HepG2 (cell line): Measurements from ENCODE around the gene GP1BA. TPM values are rescaled to one million over a fixed set of nuclear protein-coding genes. Genes with fewer than 3 reads are reported as not detected.

Experiments
- ADNP ChIP-seq: sonication (generic); formaldehyde crosslinking; IDR thresholded peaks from 2 replicates; pipeline ENCODE4 v1.4.0; 2020; ENCODE audit warnings: missing genetic modification reagents
- ATF5 ChIP-seq: sonication (generic); formaldehyde crosslinking; IDR thresholded peaks from 2 replicates; pipeline ENCODE4 v1.4.0; 2020; ENCODE audit warnings: mild to moderate bottlenecking, low read depth, missing genetic modification reagents
- CENPT ChIP-seq: sonication (generic); formaldehyde crosslinking; IDR thresholded peaks from 2 replicates; pipeline ENCODE4 v1.8.0; 2022; ENCODE audit warnings: low read depth, mild to moderate bottlenecking, moderate library complexity, missing genetic modification reagents
- GATAD1 ChIP-seq: IDR thresholded peaks from 2 replicates; pipeline ENCODE4 v1.6.1; 2016; ENCODE audit warnings: missing genetic modification reagents, missing compliant biosample characterization
- HDAC1 ChIP-seq: sonication (generic); formaldehyde crosslinking; IDR thresholded peaks from 2 replicates; pipeline ENCODE4 v1.5.1; 2020; ENCODE audit warnings: mild to moderate bottlenecking, missing genetic modification reagents
- MED1 ChIP-seq: sonication (generic); formaldehyde crosslinking; IDR thresholded peaks from 2 replicates; pipeline ENCODE4 v1.4.0; 2020; ENCODE audit warnings: missing genetic modification reagents
- MIER2 ChIP-seq: IDR thresholded peaks from 2 replicates; pipeline ENCODE4 v1.6.1; 2016; ENCODE audit warnings: missing biosample characterization, missing genetic modification reagents
- NR2F6 ChIP-seq, 2 experiments: IDR thresholded peaks; 2 replicates each; pipeline ENCODE4 v1.6.1; 2016; ENCODE audit warnings: antibody characterized with exemption in 1 of 2, mild to moderate bottlenecking in 1 of 2
- POLR2G ChIP-seq: fragments of 200-400 bp; formaldehyde crosslinking; IDR thresholded peaks from 2 replicates; pipeline ENCODE4 v1.6.1; 2018; ENCODE audit warnings: mild to moderate bottlenecking, low read depth, low read length, moderate library complexity
- RARA ChIP-seq: IDR thresholded peaks from 2 replicates; pipeline ENCODE4 v1.6.1; 2016; ENCODE audit warnings: missing genetic modification reagents, missing compliant biosample characterization
- TBX2 ChIP-seq: sonication (generic); formaldehyde crosslinking; IDR thresholded peaks from 2 replicates; pipeline ENCODE4 v1.5.0; 2020; ENCODE audit warnings: missing genetic modification reagents, mild to moderate bottlenecking, borderline replicate concordance
- TGIF2 ChIP-seq: IDR thresholded peaks from 2 replicates; pipeline ENCODE4 v1.6.1; 2016; ENCODE audit warnings: control low read depth, missing compliant biosample characterization
- YEATS2 ChIP-seq: sonication (generic); formaldehyde crosslinking; IDR thresholded peaks from 2 replicates; pipeline ENCODE4 v1.4.0; 2020; ENCODE audit warnings: missing genetic modification reagents, borderline replicate concordance
- ZBTB2 ChIP-seq: sonication (generic); formaldehyde crosslinking; IDR thresholded peaks from 2 replicates; pipeline ENCODE4 v1.8.0; 2022; ENCODE audit warnings: low read depth, missing genetic modification reagents
- ZNF562 ChIP-seq: sonication (generic); formaldehyde crosslinking; IDR thresholded peaks from 2 replicates; pipeline ENCODE4 v1.8.0; 2022; ENCODE audit warnings: missing genetic modification reagents, borderline replicate concordance
- polyA plus RNA-seq, 8 experiments: library from polyadenylated mRNA; depleted of rRNA in 3 of 8; stranded (reverse) in 7 of 8; unstranded in 1 of 8; fragments of >200 nt; fragmentation: Illumina TruSeq in 4 of 8; extraction: Trizol in 4 of 8; gene quantifications; 2 replicates each; pipeline versions ENCODE4 v1.2.1 to v1.2.3, GENCODE V29; 2011 to 2016; ENCODE audit warnings: low read depth in 4 of 8, missing spikeins in 1 of 8, mixed read lengths in 1 of 8; ENCODE audit not compliant: insufficient read depth in 1 of 8
- total RNA-seq, 5 experiments: library from RNA; depleted of rRNA; stranded (reverse); fragments of >200 nt; fragmentation: Illumina TruSeq; extraction: Trizol; gene quantifications; 2 replicates each; pipeline ENCODE4 v1.2.3, GENCODE V29; 2016; ENCODE audit warnings: low read depth in 1 of 5
- TF ChIP-seq, protein P1 (sequence below): sonication (generic); formaldehyde crosslinking; conservative IDR thresholded peaks from 2 replicates; pipeline ENCODE4 v1.4.0; 2020; ENCODE audit warnings: missing genetic modification reagents
- TF ChIP-seq, protein P2 (sequence below): sonication (generic); formaldehyde crosslinking; IDR thresholded peaks from 2 replicates; pipeline ENCODE4 v1.5.0; 2020; ENCODE audit warnings: missing genetic modification reagents
- TF ChIP-seq, protein P3 (sequence below): sonication (generic); formaldehyde crosslinking; IDR thresholded peaks from 2 replicates; pipeline ENCODE4 v1.5.0; 2020; ENCODE audit warnings: missing genetic modification reagents

The GP1BA gene
- total and polyA plus RNA-seq, 2 of the 13 experiments (the other 11 are each of a cell fraction or from before 2014, with no cell fraction given), result not detected

GRCh38 chr17:4908711-4909496 is 23.2 kb upstream of the GP1BA start (continued):
- TF ChIP-seq MED1 (0 out of 2 replicates have a peak, but pooled peaks have one; percentile 52), TBX2 (CRISPR knock-in tag) (0 out of 2 replicates have a peak, but pooled peaks have one; percentile 9), CENPT (no peak), TGIF2 (CRISPR knock-in tag) (0 out of 2 replicates have a peak, but pooled peaks have one; percentile 38), ZBTB2 (0 out of 2 replicates have a peak, but pooled peaks have one; percentile 29), POLR2G (no peak), ATF5 (no peak), NR2F6 (IDR thresholded peaks at IDR 0.05) (no peak), NR2F6 (CRISPR knock-in tag; IDR thresholded peaks at IDR 0.05) (peak; percentile 35; the same call in 1 of the 2 replicates), GATAD1 (peak; percentile 49; the same call in 1 of the 2 replicates), ZNF562 (no peak), MIER2 (CRISPR knock-in tag) (0 out of 2 replicates have a peak, but pooled peaks have one; percentile 16), YEATS2 (CRISPR knock-in tag) (peak; percentile 30; the same call in 1 of the 2 replicates), HDAC1 (CRISPR knock-in tag) (0 out of 2 replicates have a peak, but pooled peaks have one; percentile 32), ADNP (CRISPR knock-in tag) (0 out of 2 replicates have a peak, but pooled peaks have one; percentile 39), RARA (peak; percentile 18; the same call in 1 of the 2 replicates)
- TF ChIP-seq, protein P1, sequence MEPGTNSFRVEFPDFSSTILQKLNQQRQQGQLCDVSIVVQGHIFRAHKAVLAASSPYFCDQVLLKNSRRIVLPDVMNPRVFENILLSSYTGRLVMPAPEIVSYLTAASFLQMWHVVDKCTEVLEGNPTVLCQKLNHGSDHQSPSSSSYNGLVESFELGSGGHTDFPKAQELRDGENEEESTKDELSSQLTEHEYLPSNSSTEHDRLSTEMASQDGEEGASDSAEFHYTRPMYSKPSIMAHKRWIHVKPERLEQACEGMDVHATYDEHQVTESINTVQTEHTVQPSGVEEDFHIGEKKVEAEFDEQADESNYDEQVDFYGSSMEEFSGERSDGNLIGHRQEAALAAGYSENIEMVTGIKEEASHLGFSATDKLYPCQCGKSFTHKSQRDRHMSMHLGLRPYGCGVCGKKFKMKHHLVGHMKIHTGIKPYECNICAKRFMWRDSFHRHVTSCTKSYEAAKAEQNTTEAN, result 0 out of 2 replicates have a peak, but pooled peaks have one; percentile 3
- TF ChIP-seq, protein P2, sequence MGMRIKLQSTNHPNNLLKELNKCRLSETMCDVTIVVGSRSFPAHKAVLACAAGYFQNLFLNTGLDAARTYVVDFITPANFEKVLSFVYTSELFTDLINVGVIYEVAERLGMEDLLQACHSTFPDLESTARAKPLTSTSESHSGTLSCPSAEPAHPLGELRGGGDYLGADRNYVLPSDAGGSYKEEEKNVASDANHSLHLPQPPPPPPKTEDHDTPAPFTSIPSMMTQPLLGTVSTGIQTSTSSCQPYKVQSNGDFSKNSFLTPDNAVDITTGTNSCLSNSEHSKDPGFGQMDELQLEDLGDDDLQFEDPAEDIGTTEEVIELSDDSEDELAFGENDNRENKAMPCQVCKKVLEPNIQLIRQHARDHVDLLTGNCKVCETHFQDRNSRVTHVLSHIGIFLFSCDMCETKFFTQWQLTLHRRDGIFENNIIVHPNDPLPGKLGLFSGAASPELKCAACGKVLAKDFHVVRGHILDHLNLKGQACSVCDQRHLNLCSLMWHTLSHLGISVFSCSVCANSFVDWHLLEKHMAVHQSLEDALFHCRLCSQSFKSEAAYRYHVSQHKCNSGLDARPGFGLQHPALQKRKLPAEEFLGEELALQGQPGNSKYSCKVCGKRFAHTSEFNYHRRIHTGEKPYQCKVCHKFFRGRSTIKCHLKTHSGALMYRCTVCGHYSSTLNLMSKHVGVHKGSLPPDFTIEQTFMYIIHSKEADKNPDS, result 0 out of 2 replicates have a peak, but pooled peaks have one; percentile 11
- TF ChIP-seq, protein P3, sequence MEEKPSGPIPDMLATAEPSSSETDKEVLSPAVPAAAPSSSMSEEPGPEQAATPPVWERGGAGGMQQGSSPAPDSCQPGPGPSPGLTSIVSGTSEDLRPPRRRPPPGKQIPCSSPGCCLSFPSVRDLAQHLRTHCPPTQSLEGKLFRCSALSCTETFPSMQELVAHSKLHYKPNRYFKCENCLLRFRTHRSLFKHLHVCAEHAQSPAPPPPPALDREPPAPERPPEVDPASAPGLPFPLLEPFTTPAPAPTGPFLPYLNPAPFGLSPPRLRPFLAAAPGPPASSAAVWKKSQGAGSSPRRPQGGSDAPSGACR (CRISPR knock-in tag), result peak; percentile 17; the same call in 1 of the 2 replicates
